A673 (cell line): ENCODE measurements around the gene IFNA1. TPM values are rescaled to one million over a fixed set of nuclear protein-coding genes. Genes with fewer than 3 reads are reported as not detected.

Experiments
- BruUV-seq: library from RNA; stranded (reverse); fragments of 400-500 nt; replicated peaks from 2 replicates; lab custom pipeline; 2021; lab: Mats Ljungman, UMichigan
- CTCF ChIA-PET: fragments of 300-600 bp; sonication (Branson Sonifier 250); formaldehyde crosslinking; loops from one replicate; lab custom pipeline; 2022; ENCODE audit warnings: antibody characterized with exemption; lab: Charles Lee
- POLR2A ChIA-PET: fragments of 300-600 bp; sonication (Branson Sonifier 250); formaldehyde crosslinking; loops from one replicate; lab custom pipeline; 2022; ENCODE audit warnings: antibody characterized with exemption; ENCODE audit not compliant: low non-redundant PET; lab: Charles Lee
- DNase-seq: peaks from one replicate; pipeline ENCODE4 v3.0.0-alpha.2; 2015; ENCODE audit warnings: low spot score
- H3K27ac ChIP-seq: fragments of 200-600 bp; sonication (generic); 2 replicates; pipeline ENCODE4 v1.5.1; 2016; ENCODE audit warnings: mixed run types, low read depth, mild to moderate bottlenecking, mixed read lengths, antibody characterized with exemption, low read length; ENCODE audit not compliant: poor library complexity, severe bottlenecking
- H3K27me3 ChIP-seq: fragments of 200-600 bp; sonication (generic); replicated peaks from 2 replicates; pipeline ENCODE4 v1.6.1; 2017; ENCODE audit warnings: mixed run types, low read depth, mild to moderate bottlenecking, mixed read lengths, antibody characterized with exemption, low read length; ENCODE audit not compliant: insufficient read depth, poor library complexity
- H3K36me3 ChIP-seq: fragments of 200-600 bp; sonication (generic); 2 replicates; pipeline ENCODE4 v1.6.1; 2016; ENCODE audit warnings: mixed run types, mild to moderate bottlenecking, mixed read lengths, antibody characterized with exemption, low read length; ENCODE audit not compliant: insufficient read depth, poor library complexity, severe bottlenecking
- H3K4me1 ChIP-seq: fragments of 200-600 bp; sonication (generic); 2 replicates; pipeline ENCODE4 v1.6.1; 2017; ENCODE audit warnings: mixed run types, mild to moderate bottlenecking, mixed read lengths, antibody characterized with exemption, low read length; ENCODE audit not compliant: insufficient read depth, poor library complexity, severe bottlenecking
- H3K4me3 ChIP-seq: fragments of 200-600 bp; sonication (generic); 2 replicates; pipeline ENCODE4 v1.5.1; 2016; ENCODE audit warnings: low read depth, mixed run types, mild to moderate bottlenecking, mixed read lengths, low read length; ENCODE audit not compliant: poor library complexity, severe bottlenecking
- H3K9me3 ChIP-seq: fragments of 200-600 bp; sonication (generic); 2 replicates; pipeline ENCODE4 v1.6.1; 2016; ENCODE audit warnings: mixed run types, low read depth, mild to moderate bottlenecking, mixed read lengths, antibody characterized with exemption, low read length; ENCODE audit not compliant: poor library complexity, severe bottlenecking
- EZH2 ChIP-seq: fragments of 200-600 bp; sonication (generic); IDR thresholded peaks from 2 replicates; pipeline ENCODE4 v1.6.1; 2017; ENCODE audit warnings: borderline replicate concordance, low read depth, mild to moderate bottlenecking, mixed read lengths, antibody characterized with exemption, low read length; ENCODE audit not compliant: poor library complexity, severe bottlenecking
- intact Hi-C: fragments of 100-400 bp; cut with micrococcal nuclease; formaldehyde crosslinking; loops from one replicate; pipeline ENCODE4 v1.10.0; 2022; ENCODE audit not compliant: unreplicated experiment
- total RNA-seq: library from RNA; stranded (reverse); gene quantifications from 2 replicates; pipeline ENCODE4 v1.2.3, GENCODE V29; 2021
- TF ChIP-seq, protein P1 (sequence below): fragments of 300-800, 200-600 bp; sonication (generic); conservative IDR thresholded peaks from 2 replicates; pipeline ENCODE4 v1.5.1; 2017; ENCODE audit warnings: low read depth, mild to moderate bottlenecking, antibody characterized with exemption, low read length, moderate library complexity, mixed read lengths

Gene IFNA1
- total RNA-seq, 1 experiment from 2014 or later, result not detected

- Histone ChIP-seq H3K9me3 (no peaks in the 10 kb centered on the region), H3K4me3 (no peak overlapping the region), H3K27ac (no peak overlapping the region), H3K27me3 (peaks cover 45% of the 10 kb centered on the region), H3K4me1 (no peaks in the 10 kb centered on the region), H3K36me3 (no peaks in the 10 kb centered on the region)
- intact Hi-C loops, result loop anchor here (5.0 kb wide), 1 partner anchor 82 kb away; no protein-coding TSS in a partner anchor
- no peak for DNase-seq
- ChIA-PET POLR2A (no interaction called here), CTCF (no interaction called here)
- no peak for TF ChIP-seq EZH2
- TF ChIP-seq, protein P1, sequence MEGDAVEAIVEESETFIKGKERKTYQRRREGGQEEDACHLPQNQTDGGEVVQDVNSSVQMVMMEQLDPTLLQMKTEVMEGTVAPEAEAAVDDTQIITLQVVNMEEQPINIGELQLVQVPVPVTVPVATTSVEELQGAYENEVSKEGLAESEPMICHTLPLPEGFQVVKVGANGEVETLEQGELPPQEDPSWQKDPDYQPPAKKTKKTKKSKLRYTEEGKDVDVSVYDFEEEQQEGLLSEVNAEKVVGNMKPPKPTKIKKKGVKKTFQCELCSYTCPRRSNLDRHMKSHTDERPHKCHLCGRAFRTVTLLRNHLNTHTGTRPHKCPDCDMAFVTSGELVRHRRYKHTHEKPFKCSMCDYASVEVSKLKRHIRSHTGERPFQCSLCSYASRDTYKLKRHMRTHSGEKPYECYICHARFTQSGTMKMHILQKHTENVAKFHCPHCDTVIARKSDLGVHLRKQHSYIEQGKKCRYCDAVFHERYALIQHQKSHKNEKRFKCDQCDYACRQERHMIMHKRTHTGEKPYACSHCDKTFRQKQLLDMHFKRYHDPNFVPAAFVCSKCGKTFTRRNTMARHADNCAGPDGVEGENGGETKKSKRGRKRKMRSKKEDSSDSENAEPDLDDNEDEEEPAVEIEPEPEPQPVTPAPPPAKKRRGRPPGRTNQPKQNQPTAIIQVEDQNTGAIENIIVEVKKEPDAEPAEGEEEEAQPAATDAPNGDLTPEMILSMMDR, result no peak
- no TSS peak for BruUV-seq
Observed at GRCh38 chr9:21404146-21404545, 36.1 kb upstream of the IFNA1 start.

DNA sequence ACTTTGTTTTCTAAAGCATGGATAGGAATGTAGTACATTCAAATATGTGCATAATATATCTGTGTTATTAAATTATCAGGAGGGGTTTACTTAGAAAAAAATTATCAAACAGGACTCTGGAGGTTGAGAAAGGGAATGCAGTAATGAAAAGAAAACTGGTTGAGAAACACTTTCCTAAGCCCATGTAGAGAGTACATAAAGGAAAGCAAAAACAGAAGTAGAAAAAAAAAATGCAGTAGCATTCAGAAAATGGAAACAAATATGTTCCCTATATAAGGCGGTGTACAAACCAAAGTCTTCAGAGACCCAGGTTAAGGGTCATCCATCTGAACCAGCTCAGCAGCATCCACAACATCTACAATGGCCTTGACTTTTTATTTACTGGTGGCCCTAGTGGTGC lies 31.4 kb upstream of the IFNA1 start, which contains the start of gene IFNA8:
Gene IFNA8 (plus strand): TSS at position 301 of the 400 bp plus-strand sequence. CDS start 60 bp downstream, at position 361.
- BruUV-seq, result no TSS peak
- Histone ChIP-seq H3K27me3 (peaks cover 24% of the 10 kb centered on the region), H3K4me1 (no peaks in the 10 kb centered on the region), H3K36me3 (no peaks in the 10 kb centered on the region), H3K27ac (no peak within 1 kb of the TSS), H3K4me3 (no peak within 1 kb of the TSS), H3K9me3 (no peaks in the 10 kb centered on the region)
- TF ChIP-seq EZH2, result no peak
- TF ChIP-seq, protein P1, result no peak
- DNase-seq, result no peak
- ChIA-PET CTCF (no interaction called here), POLR2A (no interaction called here)
- intact Hi-C loops, result no loop called here

- no peak for DNase-seq
- H3K27ac ChIP-seq, result no peak overlapping the region
- no peaks in the 10 kb centered on the region for H3K4me1 ChIP-seq
- intact Hi-C loops, result no loop called here
- H3K36me3 ChIP-seq, result no peaks in the 10 kb centered on the region
- no peak for TF ChIP-seq EZH2
- TF ChIP-seq, protein P1, result no peak
- H3K4me3 ChIP-seq, result no peak overlapping the region
- ChIA-PET CTCF (no interaction called here), POLR2A (no interaction called here)
- peaks cover 9% of the 10 kb centered on the region for H3K27me3 ChIP-seq
- H3K9me3 ChIP-seq, result no peaks in the 10 kb centered on the region
- no TSS peak for BruUV-seq
Observed at GRCh38 chr9:21412107-21412506, 28.1 kb upstream of the IFNA1 start.
